GM10847 (cell line): Measurements from ENCODE around the gene MSL2.
A peak's percentile ranks its signal among the peaks of the same experiment; 100 is the strongest.

Experiments
- POLR2A ChIP-seq: IDR thresholded peaks from 2 replicates; pipeline ENCODE4 v1.6.1; 2011; ENCODE audit not compliant: insufficient read length; ENCODE audit errors: extremely low read depth

MSL2 gene, protein sequence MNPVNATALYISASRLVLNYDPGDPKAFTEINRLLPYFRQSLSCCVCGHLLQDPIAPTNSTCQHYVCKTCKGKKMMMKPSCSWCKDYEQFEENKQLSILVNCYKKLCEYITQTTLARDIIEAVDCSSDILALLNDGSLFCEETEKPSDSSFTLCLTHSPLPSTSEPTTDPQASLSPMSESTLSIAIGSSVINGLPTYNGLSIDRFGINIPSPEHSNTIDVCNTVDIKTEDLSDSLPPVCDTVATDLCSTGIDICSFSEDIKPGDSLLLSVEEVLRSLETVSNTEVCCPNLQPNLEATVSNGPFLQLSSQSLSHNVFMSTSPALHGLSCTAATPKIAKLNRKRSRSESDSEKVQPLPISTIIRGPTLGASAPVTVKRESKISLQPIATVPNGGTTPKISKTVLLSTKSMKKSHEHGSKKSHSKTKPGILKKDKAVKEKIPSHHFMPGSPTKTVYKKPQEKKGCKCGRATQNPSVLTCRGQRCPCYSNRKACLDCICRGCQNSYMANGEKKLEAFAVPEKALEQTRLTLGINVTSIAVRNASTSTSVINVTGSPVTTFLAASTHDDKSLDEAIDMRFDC

DNA sequence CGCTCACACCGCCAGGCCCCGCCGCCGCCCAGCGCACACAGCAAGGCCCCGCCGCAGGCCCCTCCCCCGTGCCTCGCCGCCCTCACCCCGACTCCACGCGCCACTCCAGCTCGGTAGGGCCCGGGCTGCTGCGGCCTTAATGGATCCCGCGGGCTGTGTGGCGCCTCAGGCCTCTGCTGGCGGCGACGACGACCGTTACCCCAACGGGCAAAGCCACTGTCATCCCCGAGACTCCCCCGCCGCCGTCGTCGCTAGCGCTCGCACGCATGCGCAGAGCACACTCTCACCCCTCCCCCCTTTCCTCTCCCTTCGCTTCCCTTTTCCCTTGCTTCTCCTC is at the start of gene MSL2:
Gene MSL2 (minus strand): TSS at position 272 of the 337 bp plus-strand sequence. CDS start 1,222 bp downstream, outside the sequence.
- peak; percentile 60 for TF ChIP-seq POLR2A

DNA sequence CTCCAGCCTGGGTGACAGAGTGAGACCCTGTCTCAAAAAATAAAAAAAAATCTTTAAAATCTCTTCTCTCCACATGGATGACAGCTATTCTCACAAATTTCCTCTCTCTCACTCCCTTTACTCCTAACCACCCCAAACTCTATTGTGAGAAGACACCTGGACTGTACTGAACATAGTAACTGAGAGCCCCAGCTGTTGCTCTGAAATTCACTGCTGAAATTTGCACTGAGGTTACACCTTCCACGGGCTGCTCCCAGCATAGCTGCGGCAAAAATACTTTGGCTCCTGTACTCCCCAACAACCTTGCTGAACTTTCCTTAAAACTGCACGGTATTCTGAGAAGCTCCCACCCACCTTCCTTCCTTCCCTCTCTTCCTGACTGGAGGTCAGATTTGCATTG is 49.6 kb upstream of the MSL2 start:
- TF ChIP-seq POLR2A = no peak

DNA sequence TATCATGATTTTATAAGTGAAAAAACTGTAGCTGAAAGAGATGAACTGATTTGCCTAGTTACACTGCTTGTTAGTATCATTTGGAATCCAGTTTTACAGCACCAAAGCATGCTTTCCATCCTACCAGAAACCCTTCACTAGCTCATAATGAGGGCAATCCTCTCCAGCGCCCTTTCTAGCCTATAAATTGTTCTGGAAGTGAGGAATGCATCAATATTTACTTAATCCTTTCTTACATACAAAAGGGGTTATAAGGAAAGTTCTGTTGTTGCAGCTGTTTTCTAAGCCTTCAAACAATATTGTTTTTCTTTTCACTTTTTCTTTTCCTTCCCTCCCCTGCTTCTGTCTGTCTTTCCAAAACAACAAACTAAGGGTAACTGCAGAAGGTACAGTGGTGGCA is 43.0 kb upstream of the MSL2 start:
- TF ChIP-seq POLR2A = no peak

DNA sequence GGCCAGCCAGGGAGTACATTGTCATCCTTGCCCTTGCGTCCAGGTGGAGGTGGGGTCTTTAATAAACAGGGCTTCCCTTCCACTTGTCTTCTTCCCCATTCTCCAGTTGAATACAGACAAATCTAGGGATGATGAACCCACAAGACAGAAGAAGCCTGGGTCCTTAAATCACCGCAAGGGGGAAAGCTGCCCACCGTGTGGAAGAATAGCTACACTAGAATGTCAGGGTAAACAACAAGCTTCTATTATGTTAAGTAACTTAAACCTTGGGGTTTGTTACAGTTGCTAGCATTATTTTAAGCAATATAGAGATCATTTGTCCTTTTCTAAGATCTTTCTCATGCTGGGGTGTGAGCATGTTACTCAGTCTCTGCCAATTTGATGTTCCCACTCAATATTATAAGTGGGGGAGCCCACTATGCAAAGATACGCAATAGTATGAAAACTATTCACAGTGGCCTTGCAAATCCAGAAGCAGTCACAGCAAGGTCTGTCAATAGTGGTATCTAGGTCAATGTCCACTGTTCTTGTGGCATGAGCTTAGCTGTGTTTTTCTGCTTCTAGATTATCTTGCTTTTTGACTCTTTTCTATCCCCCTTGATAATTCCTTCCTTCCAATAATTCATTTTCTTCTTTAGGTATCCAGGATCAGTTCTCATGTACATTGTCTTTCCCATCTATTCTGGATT is 42.0 kb upstream of the MSL2 start:
- no peak for TF ChIP-seq POLR2A

DNA sequence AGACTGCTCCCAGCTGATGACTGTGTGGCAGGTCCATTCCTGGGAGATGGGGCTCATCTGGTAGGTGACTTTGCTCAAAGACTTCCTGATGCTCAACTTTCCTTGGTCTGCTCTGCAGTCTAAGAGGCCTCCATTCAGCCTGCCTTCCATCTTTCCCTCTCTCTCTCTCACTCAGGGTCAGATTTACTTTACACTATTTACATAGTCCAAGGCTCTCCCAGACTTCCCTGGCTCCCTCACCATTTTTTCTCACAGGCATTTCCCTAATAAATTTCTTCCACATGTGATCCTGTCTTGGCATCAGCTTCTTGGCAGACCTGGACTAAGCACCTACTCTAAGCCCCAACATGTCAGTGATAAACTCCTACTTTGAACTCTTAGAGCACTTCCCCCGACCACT is 41.0 kb upstream of the MSL2 start:
- TF ChIP-seq POLR2A = no peak

DNA sequence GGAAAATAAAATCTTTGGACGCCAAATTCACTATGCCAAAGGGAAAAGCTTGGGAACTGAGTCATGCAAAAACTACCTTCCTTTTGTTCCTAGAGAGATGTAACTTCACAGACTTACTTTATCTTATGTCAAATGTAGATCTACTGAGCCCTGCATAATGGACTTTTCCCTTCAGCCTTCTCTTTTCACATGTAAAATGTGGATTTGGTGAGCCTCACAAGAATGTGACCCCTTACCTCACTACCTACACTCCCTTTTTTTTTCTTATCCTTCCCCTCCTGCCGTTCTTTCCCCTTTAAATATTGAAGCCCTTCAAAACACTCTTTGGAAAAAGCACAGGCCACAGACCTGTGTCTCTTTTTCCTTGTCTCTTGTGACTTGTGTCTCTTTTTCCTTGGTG is 40.0 kb upstream of the MSL2 start:
- TF ChIP-seq POLR2A = no peak

DNA sequence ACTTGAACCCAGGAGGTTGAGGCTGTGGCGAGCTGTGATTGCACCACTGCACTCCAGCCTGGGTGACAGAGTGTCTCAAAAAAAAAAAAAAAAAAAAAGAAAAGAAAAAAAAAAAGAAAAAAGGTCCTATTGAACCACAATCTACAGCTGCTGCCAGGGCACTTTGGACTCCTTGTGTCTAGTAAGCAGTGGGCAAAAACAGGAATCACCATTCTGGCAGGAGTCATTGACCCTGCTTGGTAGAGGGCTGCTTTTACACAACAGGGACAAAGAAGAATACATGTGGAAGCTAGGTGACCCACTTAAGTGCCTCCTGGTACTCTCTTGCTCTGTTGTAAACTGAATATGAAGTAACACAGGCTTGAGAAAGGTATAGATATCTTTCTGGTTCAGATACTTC is 39.4 kb upstream of the MSL2 start:
- no peak for TF ChIP-seq POLR2A

DNA sequence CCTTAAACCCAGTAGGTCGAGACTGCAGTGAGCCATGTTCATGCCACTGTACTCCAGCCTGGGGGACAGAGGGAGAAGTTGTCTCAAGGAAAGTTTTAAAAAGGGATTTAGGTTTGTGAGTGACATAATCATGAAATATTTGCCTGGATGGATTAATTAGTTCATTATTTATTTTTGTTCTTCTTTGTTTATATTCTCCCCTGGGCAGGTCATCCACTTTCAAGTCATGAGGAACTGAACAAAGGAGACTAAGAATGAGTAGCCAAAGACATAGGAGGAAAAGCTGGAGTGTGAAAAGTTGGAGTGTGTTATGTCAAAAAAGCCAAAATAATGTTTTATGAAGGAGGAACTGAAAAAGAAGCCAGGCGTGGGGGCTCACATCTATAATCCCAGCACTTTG is 36.3 kb upstream of the MSL2 start:
- no peak for TF ChIP-seq POLR2A

DNA sequence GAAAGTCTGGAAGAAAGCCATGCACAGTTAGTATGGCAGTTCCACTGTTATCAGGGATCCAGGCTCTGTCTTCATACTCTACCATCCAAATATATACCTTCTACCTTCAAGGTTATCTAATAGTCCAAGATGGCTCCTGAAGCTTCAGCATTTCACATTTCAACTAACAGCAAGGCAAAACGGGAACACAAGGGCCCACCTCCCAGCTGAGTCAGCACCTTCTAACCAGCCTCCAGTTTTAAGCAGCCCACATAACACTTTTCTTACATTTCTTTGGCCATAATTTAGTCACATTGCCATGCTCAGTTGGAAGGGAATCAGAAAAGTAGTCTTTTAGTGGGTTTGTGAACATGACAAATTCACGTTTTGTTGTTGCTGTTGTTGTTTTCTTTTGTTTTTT is 15.4 kb upstream of the MSL2 start:
- no peak for TF ChIP-seq POLR2A

DNA sequence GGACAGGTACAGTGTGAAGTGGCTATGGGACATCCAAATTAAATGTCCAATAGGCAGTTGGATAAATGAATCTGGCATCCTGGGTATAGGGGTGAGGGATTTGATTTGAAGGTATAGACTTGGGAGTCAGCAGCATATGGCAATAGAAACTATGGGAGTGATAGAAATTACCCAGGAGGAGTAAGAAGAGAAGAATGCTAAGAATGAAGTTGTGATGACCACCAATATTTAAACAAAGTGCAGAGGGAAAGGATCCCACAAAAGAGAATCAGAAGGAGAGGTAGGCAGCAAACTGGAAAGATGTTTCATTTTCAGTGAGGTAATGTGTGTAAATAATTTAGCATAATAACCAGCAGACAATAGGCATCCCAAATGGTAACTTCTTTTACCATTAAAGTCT is 13.8 kb upstream of the MSL2 start:
- no peak for TF ChIP-seq POLR2A

DNA sequence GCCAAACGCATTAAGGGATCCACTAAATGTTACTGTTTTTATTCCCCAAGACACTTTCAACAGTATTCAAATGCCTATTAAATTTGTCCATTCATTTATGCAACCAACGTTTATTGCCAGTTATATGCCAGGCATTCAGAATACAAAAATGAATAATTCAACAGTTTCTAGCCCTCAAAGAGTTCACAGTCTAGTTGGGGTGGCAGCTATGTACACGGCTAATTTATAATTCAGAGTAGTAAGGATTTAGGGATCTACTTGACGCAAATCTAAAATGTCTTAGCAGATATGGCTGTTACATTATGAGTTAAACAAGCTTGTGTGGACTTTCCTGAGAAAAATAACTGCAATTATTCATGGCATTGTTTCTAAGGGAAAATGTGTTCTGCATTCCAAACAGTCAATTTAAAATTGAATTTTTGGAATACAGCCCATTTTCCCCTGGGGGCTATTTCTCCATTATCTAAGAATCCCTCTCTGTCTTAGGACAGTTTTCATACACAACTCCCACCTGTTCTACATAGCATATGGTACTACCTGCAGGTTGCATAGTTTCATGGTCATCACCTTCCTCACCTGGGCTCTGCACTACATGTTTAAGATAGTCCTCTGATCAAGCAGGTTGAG is 11.5 kb upstream of the MSL2 start:
- no peak for TF ChIP-seq POLR2A

DNA sequence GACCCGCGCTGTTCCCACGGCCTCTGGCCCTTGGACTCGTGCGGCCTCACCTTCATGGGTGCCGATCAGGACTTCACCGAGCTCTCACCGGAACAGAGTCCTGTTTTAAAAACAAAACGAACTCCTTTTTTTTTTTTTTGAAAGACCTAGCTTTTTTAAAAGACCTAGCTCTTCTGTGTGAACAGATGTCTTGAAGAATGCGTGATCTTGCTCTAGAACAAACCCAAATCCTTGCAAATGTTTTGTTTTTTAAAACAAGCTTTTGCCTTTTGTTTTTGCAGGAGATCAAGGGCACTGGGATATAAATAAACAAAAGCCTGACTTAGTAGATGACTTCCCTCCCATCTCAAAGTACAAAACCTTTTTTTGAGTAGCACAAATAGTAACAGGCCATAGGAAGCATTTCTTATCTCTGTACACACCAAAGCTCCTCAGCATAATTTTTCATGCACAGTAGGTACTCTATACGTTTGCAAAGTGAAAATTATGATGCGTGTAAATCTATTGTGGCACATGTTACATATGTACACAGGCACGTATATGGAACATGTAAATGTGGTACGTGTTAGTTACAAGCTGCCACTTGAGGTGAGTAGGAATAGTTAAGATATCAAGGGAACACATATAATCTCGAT is 1.1 kb upstream of the MSL2 start:
- no peak for TF ChIP-seq POLR2A

DNA sequence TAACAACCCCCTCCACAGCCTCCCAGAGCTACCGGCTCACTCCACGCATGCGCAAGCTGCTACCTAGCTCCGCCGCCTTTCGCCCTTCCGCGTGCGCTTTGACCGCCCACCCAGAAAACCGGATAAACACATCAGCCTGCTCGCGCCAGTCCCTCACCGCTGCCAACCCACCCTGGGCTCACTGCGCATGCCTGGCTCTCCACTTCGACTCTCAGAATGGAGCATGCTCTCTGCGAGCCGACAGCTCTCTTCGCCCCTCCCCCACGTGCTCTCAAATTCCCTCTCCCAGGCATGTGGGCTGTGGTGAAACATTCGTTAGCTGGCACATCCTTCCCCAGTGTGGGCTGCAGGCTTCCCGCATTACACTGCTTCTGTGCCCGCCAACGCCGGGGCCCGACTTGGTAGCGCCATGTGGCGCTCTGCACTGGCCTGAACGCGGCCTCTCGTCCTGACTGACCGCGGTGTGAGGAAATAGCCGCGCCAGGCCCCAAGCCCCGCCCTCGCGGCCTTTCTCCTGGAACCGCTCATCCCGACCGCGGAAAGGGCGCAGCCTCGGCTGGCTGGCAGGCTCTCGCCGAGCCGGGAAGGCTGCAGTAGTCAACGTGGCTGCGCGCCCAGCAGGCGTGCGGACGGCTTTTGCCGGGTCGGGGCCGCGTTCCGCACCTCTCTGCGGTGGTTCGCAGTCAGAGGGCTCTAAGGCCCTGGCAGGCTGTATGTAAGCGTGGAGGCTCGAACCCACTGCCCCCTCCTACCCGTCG is 445 bp upstream of the MSL2 start:
- TF ChIP-seq POLR2A = peak; percentile 78

DNA sequence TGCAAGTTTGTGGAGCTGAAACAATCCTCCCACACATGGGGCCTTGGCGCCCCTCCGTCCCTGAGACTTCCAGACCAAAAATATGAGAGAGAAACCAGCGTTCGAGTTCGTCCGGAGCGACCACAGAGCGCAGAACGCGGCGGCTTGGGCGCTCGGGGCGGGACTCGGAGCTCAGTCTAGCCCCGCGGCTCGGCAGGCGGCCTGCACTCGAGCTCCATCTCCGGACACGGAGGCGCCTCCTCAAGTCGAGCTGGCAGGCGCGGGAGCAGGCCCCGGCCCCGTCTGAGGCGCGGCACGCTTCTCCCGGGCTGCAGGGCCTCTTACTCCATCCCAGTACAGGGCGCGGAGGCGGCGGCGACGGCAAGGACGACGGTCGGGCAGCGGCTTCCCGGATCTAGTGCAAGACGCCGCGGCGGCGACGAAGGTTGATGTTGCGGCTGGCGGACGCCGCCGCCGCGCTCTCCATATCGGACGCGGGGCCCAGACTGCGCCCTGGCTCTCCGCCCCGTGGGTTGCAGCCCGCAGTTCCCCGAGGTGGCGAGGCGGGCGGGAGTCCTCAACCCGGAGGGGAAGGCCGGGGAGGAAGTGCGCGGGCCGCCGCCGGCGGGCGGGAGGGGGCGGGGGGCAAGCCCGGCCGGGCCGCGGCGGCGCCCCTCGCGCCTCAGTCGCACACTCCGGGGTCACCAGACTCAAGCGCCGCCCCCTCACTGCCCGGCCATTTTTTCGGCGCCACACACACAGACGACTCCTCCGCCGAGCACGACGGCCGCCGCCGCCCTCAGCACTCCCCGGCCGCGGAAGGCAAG is 674 bp downstream of the MSL2 start:
- no peak for TF ChIP-seq POLR2A
